Jurkat, Clone E6-1 (cell line): ENCODE results near the gene TCF12.
"Not testable (repeated sequence)": the region's sequence is repeated elsewhere in the genome, so short reads cannot be mapped to it uniquely, and the experiment has no call there.

Experiments used
- DNase-seq: peaks from one replicate; pipeline ENCODE4 v3.0.0-alpha.2; 2011; ENCODE audit warnings: low read depth, low spot score
- H3K4me3 ChIP-seq: 2 replicates; pipeline ENCODE4 v1.5.1; 2011; ENCODE audit warnings: mild to moderate bottlenecking, low read length, control low read depth, moderate library complexity

Gene TCF12

DNA sequence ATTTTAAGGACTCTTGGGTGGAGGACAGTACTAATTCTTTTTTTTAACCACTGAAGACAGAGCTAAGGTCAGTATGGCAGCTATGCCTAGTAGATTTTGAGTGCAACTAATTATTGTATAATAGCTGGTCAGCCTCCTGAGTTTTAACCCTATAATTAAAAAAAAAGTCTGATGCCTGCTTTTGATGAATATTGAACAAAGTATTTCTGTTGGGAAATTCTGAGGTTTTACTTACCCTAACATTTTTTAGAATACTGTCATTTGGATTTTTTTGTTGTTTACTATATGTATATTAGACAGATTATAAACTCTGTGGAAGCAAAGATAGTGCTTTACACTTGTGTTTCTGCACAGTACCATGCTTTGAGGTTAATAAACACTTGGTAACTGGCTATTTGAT is 20.8 kb downstream of the TCF12 start:
- H3K4me3 ChIP-seq, result no peak overlapping the region
- DNase-seq, result no peak

DNA sequence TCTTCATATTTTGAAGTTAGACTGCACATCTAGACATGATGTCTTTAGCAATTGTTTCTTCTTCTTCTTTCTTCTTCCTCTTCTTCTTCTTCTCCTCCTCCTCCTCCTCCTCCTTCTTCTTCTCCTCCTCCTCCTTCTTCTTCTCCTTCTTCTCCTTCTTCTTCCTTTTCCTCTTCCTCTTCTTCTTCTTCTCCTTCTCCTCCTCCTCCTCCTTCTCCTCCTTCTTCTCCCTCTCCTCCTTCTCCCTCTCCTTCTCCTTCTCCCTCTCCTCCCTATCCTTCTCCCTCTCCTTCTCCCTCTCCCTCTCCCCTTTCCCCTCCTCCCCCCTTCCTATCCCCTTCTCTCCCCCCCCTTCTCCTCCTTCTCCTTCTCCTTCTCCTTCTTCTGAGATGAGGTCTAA is 21.9 kb downstream of the TCF12 start:
- no peak overlapping the region for H3K4me3 ChIP-seq
- DNase-seq, result no peak

DNA sequence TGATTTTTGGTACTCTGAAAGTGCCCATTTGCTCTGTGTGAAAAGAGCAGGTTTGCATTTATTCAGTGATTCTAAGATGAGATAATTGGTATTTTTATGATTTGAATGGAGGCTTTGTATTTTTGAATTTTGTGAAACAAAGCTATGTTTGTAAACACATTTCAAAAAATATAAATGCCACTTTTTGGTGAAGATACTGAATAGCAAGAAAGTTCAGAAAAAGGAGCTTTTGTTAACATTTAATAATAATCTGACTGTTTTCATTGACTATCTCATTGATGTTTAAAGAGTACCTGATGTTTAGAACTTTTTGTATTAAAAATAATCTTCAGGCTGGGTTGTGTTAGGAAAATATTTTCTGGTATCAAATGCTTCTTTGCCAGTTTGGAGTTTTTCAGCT is 23.7 kb downstream of the TCF12 start:
- no peak for DNase-seq
- H3K4me3 ChIP-seq, result no peak overlapping the region

DNA sequence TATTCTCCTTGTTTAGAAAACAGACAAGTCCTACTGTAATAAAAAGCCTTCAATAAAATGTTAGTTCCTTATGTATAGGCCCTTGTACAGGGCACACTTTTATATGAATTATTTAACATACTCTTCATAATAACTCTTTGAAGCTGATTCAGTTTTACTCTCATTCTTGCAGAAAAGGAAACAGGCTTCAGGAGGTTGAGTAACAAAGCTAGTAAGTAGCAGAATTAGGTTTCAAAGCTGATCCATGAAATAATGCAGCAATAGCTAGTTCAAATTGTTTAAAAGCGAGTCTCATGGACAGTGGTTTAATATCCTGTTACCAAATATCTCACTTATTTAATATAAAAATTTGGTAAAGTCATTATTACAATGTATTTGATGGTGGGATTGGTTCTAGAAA is 25.0 kb downstream of the TCF12 start:
- no peak for DNase-seq
- no peak overlapping the region for H3K4me3 ChIP-seq

DNA sequence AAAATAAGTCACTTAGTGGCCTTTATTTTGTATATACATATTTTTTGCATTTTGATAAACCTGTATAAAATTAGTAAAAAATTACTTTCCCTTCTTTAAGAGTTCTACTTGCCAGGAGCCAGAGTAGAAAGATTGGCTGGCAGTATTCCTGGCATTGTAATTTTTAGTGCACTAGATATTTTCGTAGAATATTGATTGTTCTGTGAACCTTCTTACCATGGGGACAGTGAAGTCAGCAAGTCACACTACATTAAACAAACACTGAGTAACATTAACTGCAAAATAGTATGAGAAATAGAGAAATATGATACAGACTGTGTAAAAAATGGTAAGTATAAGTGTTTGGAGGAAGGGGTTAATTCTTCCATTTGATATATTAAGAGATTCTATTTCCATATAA is 26.0 kb downstream of the TCF12 start:
- no peak for DNase-seq
- no peak overlapping the region for H3K4me3 ChIP-seq

DNA sequence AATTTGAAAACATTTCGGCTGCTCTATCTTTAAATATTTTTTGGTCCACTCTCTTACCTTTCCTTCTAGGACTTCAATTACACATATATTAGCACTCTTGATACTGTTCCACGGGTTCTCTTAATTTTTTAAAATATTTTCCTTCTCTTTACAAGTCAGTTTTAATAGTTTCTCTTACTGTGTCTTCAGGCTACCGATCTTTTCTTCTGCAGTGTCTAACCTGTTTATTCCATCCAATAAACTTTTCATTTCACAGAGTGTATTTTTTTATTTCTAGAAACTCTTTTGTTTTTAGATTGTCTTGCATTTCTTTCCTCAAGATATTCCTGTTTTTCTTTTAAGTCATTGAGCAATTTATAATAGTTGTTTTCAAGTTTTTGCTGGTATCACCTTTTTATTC is 27.7 kb downstream of the TCF12 start:
- H3K4me3 ChIP-seq, result no peak overlapping the region
- no peak for DNase-seq

DNA sequence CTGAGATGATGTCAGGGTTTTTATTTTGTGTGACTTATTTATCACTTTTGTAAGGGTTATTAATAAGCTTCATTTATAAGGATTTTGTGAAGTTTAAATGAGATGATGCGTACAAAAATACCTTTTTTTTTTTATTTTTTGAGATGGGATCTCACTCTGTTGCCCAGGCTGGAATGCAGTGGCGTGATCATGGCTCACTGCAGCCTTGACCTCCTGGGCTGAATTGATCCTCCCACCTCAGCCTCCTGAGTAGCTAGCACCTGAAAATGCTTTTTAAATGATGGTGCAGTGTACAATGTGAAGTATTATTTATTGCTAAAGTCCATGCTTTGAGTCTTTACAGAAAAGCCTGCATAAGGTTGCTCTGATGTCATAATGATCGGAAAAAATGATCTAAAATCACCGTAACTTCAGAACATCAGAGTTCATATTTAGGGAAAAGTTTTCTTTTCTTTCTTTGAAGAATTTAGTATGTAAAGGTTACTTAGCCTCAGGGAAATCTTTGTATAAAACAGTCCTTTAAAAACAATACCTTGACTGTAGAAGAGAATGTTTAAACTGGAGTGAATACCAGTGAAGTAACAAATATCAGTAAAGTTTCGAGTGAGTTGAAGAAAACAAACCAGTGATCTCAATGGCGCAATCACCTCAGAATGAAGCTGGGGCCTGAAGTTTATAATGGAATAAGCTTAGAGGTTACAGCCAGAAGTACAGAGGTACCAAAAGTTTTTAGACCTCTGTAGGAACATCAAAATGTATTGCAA is 29.7 kb downstream of the TCF12 start:
- no peak overlapping the region for H3K4me3 ChIP-seq
- DNase-seq, result no peak

DNA sequence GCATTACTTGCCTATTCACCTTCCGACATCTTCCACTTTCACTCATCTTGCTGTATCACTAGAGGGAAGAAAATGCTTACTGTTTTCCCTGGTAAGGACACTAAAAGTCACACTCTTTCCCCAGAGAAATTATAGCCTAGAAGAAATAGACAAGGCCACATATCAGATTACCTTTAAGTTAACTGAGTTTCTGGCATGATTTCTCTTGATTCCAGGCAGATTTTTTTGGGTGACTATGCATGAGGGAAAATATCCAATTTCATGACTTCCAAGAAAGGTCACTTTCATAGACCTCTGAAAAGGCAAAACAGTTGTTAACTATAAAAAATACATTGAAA is 30.3 kb downstream of the TCF12 start:
- no peak for DNase-seq
- no peak overlapping the region for H3K4me3 ChIP-seq

DNA sequence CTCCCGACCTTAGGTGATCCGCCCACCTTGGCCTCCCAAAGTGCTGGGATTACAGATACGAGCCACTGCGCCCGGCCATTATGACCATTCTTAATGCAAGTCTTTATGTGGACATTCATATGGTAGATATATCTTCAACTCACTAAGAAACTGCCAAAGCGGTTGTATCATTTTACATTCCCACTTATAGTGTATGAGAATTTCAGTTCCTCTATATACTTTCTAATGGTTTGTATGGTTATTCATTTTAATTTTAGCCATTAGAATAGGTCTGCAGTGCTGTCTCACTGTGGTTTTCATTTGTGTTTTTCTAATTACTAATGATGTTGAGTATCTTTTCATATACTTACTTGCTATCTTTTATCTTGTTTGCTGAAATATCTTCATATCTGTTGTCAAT is 32.5 kb downstream of the TCF12 start:
- no peak for DNase-seq
- H3K4me3 ChIP-seq, result no peak overlapping the region

DNA sequence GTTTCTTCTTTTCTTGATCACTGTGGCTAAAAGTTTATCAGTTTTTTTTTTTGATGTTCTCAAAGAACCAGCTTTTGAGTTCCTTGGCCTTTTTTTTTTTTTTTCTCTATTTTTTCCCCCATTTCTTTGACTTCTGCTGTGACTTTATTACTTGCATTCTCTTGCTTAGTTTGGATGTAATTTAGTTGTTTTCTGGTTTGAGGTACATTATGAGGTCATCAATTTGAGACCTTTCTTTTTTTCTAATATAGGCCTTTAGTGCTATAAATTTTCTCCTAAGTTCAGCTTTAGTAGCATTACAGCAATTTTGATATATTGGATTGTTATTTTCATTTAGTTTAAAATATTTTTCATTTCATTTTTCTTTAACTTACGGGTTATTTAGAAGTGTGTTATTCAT is 35.3 kb downstream of the TCF12 start:
- H3K4me3 ChIP-seq, result no peak overlapping the region
- DNase-seq, result no peak

DNA sequence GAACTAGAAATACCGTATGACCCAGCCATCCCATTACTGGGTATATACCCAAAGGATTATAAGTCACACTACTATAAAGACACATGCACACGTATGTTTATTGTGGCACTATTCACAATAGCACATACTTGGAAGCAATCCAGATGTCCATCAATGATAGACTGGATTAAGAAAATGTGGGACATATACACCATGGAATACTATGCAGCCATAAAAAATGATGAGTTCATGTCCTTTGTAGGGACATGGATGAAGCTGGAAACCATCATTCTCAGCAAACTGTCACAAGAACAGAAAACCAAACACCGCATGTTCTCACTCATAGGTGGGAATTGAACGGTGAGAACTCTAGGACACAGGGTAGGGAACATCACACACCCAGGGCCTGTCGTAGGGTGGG is 36.6 kb downstream of the TCF12 start:
- H3K4me3 ChIP-seq, DNase-seq: not testable (repeated sequence)

DNA sequence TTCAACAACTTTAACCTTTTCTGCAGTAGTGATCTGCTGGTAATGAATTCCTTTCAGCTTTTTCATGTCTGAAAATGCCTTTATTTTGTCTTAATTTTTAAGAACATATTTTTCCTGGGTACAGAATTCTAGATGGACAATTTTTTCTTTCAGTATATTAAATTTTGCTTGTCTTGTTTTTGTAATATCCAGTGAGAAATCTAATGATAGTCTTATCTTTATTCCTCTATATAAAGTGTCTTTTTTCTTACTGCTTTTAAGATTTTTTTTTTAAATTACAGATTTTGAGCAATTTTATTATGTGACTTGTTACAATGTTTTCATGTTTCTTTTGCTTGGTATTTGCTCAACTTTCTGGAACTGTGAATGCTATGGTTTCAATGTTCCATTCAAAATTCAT is 38.1 kb downstream of the TCF12 start:
- no peak for DNase-seq
- H3K4me3 ChIP-seq, result no peak overlapping the region

DNA sequence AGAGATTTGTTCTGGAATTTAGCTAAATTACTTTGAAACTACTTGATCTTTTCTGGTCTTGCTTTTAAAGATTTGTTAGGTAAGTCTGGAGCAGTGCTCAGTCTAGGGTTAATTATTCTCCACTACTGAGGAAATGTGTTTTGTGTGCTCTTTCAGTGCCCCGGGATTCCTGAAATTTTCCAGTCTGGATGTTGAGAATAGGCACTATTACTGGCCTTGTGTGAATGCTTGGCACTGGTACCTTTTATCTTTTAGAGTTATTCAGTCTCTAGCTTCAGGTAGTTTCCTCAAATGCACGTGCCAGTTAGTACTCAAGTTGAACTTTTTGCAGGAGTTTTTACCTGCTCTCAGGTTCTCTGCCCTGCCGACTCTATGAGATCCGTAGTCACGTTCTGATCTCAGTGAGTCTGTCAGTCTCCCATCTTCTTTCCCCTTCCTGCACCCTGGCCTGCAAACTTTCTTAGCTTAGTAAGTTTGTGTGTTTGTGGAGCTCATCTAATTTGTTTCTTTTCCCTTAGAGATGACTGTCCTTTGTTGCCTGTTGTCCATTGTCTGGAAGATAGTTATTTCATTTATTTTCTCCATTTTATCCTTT is 39.5 kb downstream of the TCF12 start:
- no peak for DNase-seq
- no peak overlapping the region for H3K4me3 ChIP-seq

DNA sequence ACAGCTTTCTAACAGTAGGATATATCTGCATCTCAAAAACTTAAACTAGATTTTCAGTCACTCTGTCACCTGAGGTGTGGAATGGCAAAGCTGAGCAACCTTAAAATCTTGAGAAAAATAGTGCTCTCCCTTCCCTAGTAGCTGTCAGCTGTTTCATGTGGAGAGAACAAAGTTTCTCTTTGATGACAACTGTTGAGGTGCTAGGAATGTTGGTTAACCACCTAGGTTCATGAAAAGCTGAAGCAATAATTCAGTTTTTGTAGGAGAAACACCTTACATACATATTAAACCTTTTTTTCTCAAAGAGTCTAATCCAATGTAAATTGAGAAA is 40.8 kb downstream of the TCF12 start:
- no peak overlapping the region for H3K4me3 ChIP-seq
- peak; percentile 92 for DNase-seq

DNA sequence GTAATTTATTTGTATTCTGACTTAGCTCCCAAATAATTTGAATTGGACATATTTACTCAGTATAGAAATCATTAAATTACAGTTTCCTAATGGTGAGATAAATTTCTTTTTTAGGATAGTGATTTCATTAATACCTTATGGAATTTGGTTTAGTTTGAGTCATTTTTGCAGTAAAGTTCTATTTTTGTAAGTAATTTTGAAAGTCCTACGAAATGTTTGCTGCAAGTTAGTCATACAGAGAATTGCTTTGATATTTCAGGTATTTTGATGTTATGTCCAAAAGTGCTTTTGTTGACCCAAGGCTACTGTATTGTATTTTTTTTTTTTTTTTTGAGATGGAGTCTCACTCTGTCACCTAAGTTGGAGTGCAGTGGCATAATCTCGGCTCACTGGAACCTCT is 41.7 kb downstream of the TCF12 start:
- no peak overlapping the region for H3K4me3 ChIP-seq
- DNase-seq, result no peak

DNA sequence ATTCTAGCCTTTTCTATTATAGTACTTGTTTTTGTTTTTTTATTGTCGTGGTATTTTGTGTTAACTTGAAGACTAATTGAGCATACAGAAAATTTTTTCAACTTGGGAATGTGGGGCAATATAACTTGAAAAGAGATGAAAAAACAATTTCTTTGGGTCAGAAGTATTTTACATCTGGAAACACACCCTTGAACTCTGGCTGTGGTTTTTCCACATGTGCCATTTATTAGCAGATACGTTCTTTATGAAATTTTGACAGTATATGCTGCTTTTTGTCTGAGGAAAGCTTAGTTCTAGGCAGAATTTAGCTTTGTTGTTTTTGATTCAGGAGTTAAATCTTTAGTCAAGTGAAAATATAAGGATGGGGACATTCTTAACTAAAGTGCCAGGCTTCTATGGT is 44.7 kb downstream of the TCF12 start:
- DNase-seq, result no peak
- H3K4me3 ChIP-seq, result no peak overlapping the region

DNA sequence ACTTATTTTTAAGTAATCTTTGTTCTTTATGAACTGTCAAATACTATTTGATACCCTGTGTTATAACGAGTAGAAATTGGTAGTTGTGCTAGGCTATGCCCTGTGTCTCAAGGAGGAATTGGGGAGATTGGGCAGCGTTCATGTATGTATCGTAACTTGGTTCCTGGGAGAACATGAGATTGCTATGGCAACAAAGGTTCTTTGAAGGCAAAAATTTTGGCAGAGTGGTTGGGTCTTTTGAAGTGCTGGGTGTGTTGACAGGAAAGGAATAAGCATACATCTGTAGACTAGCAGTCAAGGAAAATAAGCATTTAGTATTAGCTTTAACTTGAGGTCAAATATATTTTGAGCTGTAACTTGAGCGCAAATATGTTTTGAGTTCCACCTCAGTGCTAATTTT is 45.3 kb downstream of the TCF12 start:
- no peak overlapping the region; the same call in 1 of the 2 replicates for H3K4me3 ChIP-seq
- peak; percentile 78 for DNase-seq

DNA sequence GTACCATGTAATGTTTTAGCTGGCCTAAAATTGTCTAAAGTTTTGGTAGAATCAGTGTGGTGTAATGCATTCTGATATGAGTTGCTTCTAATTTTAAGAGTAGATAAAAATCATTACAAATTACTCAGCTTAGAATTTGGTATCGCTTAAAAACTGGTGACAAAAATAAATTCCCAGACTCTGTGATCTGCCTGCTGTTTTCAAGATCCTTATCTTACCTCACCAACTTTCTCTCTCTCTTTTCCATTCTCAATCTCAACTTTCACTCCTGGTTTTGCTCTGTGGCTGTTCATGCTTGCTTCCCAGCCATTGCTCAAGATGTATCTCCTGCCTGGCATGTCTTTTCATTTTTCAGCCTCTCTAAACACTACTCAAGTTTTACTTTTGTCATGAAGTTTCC is 45.7 kb downstream of the TCF12 start:
- DNase-seq, result no peak
- no peak overlapping the region for H3K4me3 ChIP-seq

DNA sequence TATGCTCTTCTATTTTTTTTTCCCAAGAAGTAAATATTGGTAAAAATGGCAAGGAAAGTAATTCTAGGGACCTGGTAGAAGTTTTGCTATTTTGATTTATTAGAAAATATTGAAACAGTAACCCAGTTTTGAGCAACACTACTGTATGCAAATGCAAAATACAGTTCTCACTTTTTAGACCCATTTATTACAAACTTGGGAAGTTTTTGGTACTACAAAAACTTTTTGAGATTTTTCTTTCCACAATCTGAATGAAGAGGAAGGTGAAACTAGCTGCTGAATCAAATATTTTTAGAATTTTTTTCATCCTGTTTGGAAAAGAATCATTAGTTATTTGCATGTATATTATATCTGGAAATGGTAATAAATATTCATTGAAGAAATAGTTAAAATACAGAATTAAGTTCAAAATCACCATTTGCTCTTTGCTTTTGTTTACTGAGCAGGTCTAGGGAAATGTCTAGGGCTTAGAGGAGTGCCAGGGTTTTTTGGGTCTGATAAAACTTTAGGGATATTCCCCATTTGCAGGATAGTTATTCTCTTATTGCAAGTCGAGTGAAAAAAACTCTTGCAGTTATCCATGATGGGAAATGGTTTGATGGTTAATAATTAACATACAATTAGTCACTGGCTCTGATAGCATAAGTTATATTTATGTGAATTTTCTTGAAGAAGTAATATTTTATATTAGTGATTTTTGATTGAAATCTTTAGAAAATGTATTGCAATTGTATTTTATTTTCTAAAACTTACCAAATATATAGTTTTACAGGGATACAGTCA is 47.0 kb downstream of the TCF12 start:
- no peak overlapping the region for H3K4me3 ChIP-seq
- DNase-seq, result no peak

DNA sequence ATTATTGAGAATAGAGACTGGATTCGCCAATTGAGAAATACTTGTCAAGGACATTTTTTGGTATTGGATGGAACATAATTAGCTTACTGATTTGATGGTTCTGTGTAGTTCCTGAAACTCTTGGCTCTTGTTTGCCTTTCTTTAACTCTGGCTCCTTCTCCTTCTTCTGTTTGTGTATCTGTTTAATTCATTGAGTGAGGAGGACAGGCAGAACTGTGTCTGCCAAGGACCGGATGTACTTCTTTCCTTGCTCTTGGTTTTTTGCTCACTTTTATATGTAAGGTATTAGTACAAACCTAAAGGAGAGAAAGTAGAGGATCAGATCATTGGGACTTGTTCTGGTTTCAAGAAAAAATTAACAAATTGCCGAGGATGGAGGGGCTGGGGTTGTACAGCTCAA is 48.9 kb downstream of the TCF12 start:
- no peak for DNase-seq
- no peak overlapping the region for H3K4me3 ChIP-seq

DNA sequence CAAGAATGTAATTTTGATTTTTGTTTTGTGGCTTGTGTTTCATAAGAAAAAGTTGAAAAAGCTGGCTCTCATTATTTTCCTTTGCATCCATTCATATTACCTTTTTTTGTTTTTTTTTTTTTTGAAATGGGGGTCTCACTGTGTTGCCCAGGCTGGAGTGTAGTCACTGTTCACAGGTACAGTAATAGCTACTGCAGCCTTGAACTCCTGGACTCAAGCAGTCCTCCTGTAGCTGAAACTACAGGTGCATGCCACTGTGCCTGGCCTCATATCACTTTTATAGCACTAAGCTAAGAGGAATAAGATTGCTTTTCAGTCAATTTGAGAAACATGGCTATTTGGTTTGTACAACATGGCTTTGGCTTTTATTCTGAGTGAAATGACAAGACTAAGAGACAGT is 49.8 kb downstream of the TCF12 start:
- no peak overlapping the region for H3K4me3 ChIP-seq
- no peak for DNase-seq
